ENCODE results near the gene LDLRAD3.

Gene LDLRAD3

DNA sequence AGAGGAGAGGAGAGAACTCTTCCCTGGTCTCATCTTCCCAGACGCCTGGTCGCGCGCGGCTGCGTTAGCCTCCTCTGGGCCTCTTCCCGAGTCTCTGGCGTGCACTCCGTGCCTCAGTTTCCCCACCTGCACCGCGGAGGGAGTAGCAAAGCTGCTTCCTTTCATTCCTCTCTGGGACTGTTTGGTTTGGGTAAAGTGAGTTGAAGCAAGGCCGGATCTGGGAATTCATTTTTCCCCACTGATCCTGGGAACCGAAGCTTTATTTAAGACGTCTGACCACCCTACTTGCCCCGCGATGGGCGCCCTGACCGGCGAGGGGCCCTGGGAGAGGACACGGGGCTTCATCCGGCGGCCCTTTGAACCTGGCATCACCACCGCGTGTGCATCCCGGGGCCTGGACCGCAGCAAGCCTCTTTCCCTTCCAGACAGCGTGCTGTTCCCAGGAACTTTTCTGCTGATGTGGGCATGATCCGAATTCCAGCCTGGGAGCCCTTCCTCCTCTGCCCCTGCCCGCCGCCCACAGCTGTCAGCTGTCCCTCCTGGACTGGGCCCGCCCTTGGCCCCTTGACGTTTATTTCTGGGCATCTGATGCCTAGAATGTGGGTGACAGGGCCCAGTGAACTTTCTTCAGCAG, 758 bp downstream of the LDLRAD3 start:
- peak overlapping the region; percentile 92 for H3K4me3 ChIP-seq (ENCODE audit: low read length)
- H3K9ac ChIP-seq (ENCODE audit: low read depth, low read length) = peak overlapping the region; percentile 91
- H3K36me3 ChIP-seq (ENCODE audit: insufficient read depth, low read length) = no peaks in the 10 kb centered on the region
- H3K9me3 ChIP-seq (replicated peaks; ENCODE audit: low read length) = no peaks in the 10 kb centered on the region
- H3K4me1 ChIP-seq (ENCODE audit: control insufficient read depth, insufficient read depth, low read length) = peaks cover 18% of the 10 kb centered on the region
- H3K27me3 ChIP-seq (ENCODE audit: control insufficient read depth, insufficient read depth, low read length) = no peaks in the 10 kb centered on the region
- H3K4me2 ChIP-seq (ENCODE audit: low read length) = peak overlapping the region; percentile 99

DNA sequence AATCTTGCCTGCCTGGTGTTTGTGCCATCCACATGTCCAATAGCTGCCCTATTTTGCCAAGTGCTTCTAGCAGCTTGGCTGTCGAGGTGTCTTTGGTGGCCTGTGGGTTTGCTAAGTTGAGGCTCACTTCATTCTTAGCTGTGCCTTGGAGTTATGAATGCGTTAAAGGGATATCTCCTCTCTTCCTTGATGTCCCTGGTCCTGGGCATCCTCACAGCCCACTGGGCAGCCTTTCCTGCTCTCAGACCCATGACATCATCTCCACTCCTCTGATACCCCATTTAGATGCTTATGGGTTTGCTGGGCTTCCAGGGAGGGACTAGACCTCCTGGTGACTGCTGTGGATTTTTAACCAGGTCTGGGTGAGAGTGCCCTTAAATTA, 1.3 kb downstream of the LDLRAD3 start:
- H3K9me3 ChIP-seq (replicated peaks; ENCODE audit: low read length) = no peaks in the 10 kb centered on the region
- peak overlapping the region; percentile 91 for H3K9ac ChIP-seq (ENCODE audit: low read depth, low read length)
- H3K4me2 ChIP-seq (ENCODE audit: low read length) = peak overlapping the region; percentile 99
- H3K36me3 ChIP-seq (ENCODE audit: insufficient read depth, low read length) = no peaks in the 10 kb centered on the region
- no peaks in the 10 kb centered on the region for H3K27me3 ChIP-seq (ENCODE audit: control insufficient read depth, insufficient read depth, low read length)
- H3K4me1 ChIP-seq (ENCODE audit: control insufficient read depth, insufficient read depth, low read length) = peaks cover 23% of the 10 kb centered on the region
- peak overlapping the region; percentile 92 for H3K4me3 ChIP-seq (ENCODE audit: low read length)

- Histone ChIP-seq H3K4me1 (ENCODE audit: control insufficient read depth, insufficient read depth, low read length) (peaks cover 27% of the 10 kb centered on the region), H3K4me2 (ENCODE audit: low read length) (no peak overlapping the region), H3K36me3 (ENCODE audit: insufficient read depth, low read length) (no peaks in the 10 kb centered on the region), H3K9ac (ENCODE audit: low read depth, low read length) (no peak overlapping the region), H3K4me3 (ENCODE audit: low read length) (no peak overlapping the region), H3K27me3 (ENCODE audit: control insufficient read depth, insufficient read depth, low read length) (no peaks in the 10 kb centered on the region), H3K9me3 (replicated peaks; ENCODE audit: low read length) (no peaks in the 10 kb centered on the region)
Observed at GRCh38 chr11:35946766-35947165, 2.9 kb downstream of the LDLRAD3 start.

GRCh38 chr11:35947437-35947836, 3.6 kb downstream of the LDLRAD3 start:
- Histone ChIP-seq H3K27me3 (ENCODE audit: control insufficient read depth, insufficient read depth, low read length) (no peaks in the 10 kb centered on the region), H3K4me2 (ENCODE audit: low read length) (no peak overlapping the region), H3K4me1 (ENCODE audit: control insufficient read depth, insufficient read depth, low read length) (peaks cover 32% of the 10 kb centered on the region), H3K4me3 (ENCODE audit: low read length) (no peak overlapping the region), H3K9ac (ENCODE audit: low read depth, low read length) (no peak overlapping the region), H3K9me3 (replicated peaks; ENCODE audit: low read length) (no peaks in the 10 kb centered on the region), H3K36me3 (ENCODE audit: insufficient read depth, low read length) (no peaks in the 10 kb centered on the region)

GRCh38 chr11:35949242-35949641, 5.4 kb downstream of the LDLRAD3 start:
- no peak overlapping the region for H3K4me3 ChIP-seq (ENCODE audit: low read length)
- peaks cover 40% of the 10 kb centered on the region for H3K4me1 ChIP-seq (ENCODE audit: control insufficient read depth, insufficient read depth, low read length)
- no peaks in the 10 kb centered on the region for H3K36me3 ChIP-seq (ENCODE audit: insufficient read depth, low read length)
- H3K27me3 ChIP-seq (ENCODE audit: control insufficient read depth, insufficient read depth, low read length) = no peaks in the 10 kb centered on the region
- H3K9me3 ChIP-seq (replicated peaks; ENCODE audit: low read length) = no peaks in the 10 kb centered on the region
- no peak overlapping the region for H3K9ac ChIP-seq (ENCODE audit: low read depth, low read length)
- H3K4me2 ChIP-seq (ENCODE audit: low read length) = no peak overlapping the region

- H3K9me3 ChIP-seq (replicated peaks; ENCODE audit: low read length) = no peaks in the 10 kb centered on the region
- H3K4me2 ChIP-seq (ENCODE audit: low read length) = no peak overlapping the region
- H3K27me3 ChIP-seq (ENCODE audit: control insufficient read depth, insufficient read depth, low read length) = no peaks in the 10 kb centered on the region
- no peak overlapping the region for H3K9ac ChIP-seq (ENCODE audit: low read depth, low read length)
- no peak overlapping the region for H3K4me3 ChIP-seq (ENCODE audit: low read length)
- no peaks in the 10 kb centered on the region for H3K36me3 ChIP-seq (ENCODE audit: insufficient read depth, low read length)
- H3K4me1 ChIP-seq (ENCODE audit: control insufficient read depth, insufficient read depth, low read length) = peaks cover 39% of the 10 kb centered on the region
Observed at GRCh38 chr11:35950082-35950481, 6.2 kb downstream of the LDLRAD3 start.

- Histone ChIP-seq H3K9ac (ENCODE audit: low read depth, low read length) (no peak overlapping the region), H3K27me3 (ENCODE audit: control insufficient read depth, insufficient read depth, low read length) (no peaks in the 10 kb centered on the region), H3K36me3 (ENCODE audit: insufficient read depth, low read length) (no peaks in the 10 kb centered on the region), H3K4me3 (ENCODE audit: low read length) (no peak overlapping the region), H3K4me1 (ENCODE audit: control insufficient read depth, insufficient read depth, low read length) (peaks cover 34% of the 10 kb centered on the region), H3K9me3 (replicated peaks; ENCODE audit: low read length) (no peaks in the 10 kb centered on the region), H3K4me2 (ENCODE audit: low read length) (no peak overlapping the region)
Observed at GRCh38 chr11:35951680-35952079, 7.8 kb downstream of the LDLRAD3 start.

- Histone ChIP-seq H3K36me3 (ENCODE audit: insufficient read depth, low read length) (no peaks in the 10 kb centered on the region), H3K4me1 (ENCODE audit: control insufficient read depth, insufficient read depth, low read length) (peaks cover 34% of the 10 kb centered on the region), H3K9me3 (replicated peaks; ENCODE audit: low read length) (no peaks in the 10 kb centered on the region), H3K27me3 (ENCODE audit: control insufficient read depth, insufficient read depth, low read length) (no peaks in the 10 kb centered on the region), H3K4me3 (ENCODE audit: low read length) (no peak overlapping the region), H3K9ac (ENCODE audit: low read depth, low read length) (no peak overlapping the region), H3K4me2 (ENCODE audit: low read length) (peak overlapping the region; percentile 56)
Observed at GRCh38 chr11:35953081-35953760, 9.4 kb downstream of the LDLRAD3 start.

GRCh38 chr11:35954205-35954604, 10.3 kb downstream of the LDLRAD3 start:
- Histone ChIP-seq H3K27me3 (ENCODE audit: control insufficient read depth, insufficient read depth, low read length) (no peaks in the 10 kb centered on the region), H3K9me3 (replicated peaks; ENCODE audit: low read length) (no peaks in the 10 kb centered on the region), H3K4me3 (ENCODE audit: low read length) (no peak overlapping the region)

DNA sequence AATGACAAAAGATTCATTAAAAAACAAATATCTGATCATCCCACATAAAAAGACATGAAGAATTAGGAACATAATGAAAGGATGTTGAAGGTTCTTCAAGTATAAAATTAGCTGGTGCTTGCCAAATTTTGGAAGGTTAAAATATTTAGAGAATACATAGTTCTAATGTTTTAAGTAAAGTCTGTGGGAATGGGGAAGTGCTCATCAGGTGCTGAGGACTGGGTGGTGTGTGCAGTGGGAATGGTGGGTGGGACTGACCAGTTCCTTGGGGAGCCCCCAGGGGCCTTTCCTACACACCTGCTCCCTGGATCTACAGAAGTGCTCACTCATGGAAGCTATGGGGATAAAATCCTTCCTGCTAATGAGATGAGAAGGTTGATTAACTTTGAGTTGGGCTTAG, 11.8 kb downstream of the LDLRAD3 start:
- Histone ChIP-seq H3K4me3 (ENCODE audit: low read length) (no peak overlapping the region), H3K9me3 (replicated peaks; ENCODE audit: low read length) (no peaks in the 10 kb centered on the region), H3K36me3 (ENCODE audit: insufficient read depth, low read length) (no peaks in the 10 kb centered on the region), H3K4me1 (ENCODE audit: control insufficient read depth, insufficient read depth, low read length) (peaks cover 25% of the 10 kb centered on the region), H3K27me3 (ENCODE audit: control insufficient read depth, insufficient read depth, low read length) (no peaks in the 10 kb centered on the region), H3K4me2 (ENCODE audit: low read length) (no peak overlapping the region), H3K9ac (ENCODE audit: low read depth, low read length) (no peak overlapping the region)

More at GRCh38 chr11:35954205-35954604, 10.3 kb downstream of the LDLRAD3 start:
- Histone ChIP-seq H3K9ac (ENCODE audit: low read depth, low read length) (no peak overlapping the region), H3K36me3 (ENCODE audit: insufficient read depth, low read length) (no peaks in the 10 kb centered on the region), H3K4me1 (ENCODE audit: control insufficient read depth, insufficient read depth, low read length) (peaks cover 34% of the 10 kb centered on the region), H3K4me2 (ENCODE audit: low read length) (no peak overlapping the region)

DNA sequence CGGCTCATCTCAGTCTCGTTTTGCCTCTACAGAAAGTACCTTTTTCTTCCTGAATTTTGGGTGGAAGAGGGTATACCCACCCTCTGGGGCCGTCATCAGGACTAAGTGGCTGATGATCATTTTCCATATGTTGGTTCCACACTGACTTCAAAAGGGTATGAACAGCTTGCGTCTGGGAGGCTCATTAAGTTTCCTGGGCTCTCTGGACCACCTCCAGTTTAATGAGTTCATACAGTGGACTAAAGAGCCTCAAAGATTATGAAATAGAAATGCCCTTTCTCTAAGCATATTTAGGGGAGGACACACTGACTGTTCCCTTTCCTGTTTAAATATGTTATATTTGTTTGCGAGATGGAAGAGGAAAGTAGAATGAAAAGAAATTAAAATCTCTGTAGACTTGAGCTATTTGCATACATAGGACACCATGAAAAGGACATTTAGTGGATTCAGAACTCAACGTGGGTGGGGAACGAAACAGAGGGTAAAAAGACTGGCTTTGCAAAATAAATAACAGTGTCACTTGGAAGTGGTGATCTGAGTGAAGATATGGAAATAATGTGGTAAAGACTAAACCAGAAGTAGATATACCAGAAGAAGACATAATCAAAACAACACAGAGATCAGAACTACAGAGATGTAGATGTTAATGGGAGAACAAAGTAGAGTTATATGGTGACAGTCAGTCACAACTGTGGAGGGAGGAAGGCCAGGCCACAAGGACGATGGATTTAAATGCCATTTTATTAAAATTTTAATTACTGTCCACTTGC, 18.7 kb downstream of the LDLRAD3 start:
- H3K9ac ChIP-seq (ENCODE audit: low read depth, low read length) = no peak overlapping the region

More for the DNA sequence above, 18.7 kb downstream of the LDLRAD3 start:
- H3K4me1 ChIP-seq (ENCODE audit: control insufficient read depth, insufficient read depth, low read length) = peaks cover 3% of the 10 kb centered on the region
- no peak overlapping the region for H3K4me3 ChIP-seq (ENCODE audit: low read length)
- no peak overlapping the region for H3K4me2 ChIP-seq (ENCODE audit: low read length)
- H3K9me3 ChIP-seq (replicated peaks; ENCODE audit: low read length) = no peaks in the 10 kb centered on the region
- no peaks in the 10 kb centered on the region for H3K36me3 ChIP-seq (ENCODE audit: insufficient read depth, low read length)
- H3K27me3 ChIP-seq (ENCODE audit: control insufficient read depth, insufficient read depth, low read length) = no peaks in the 10 kb centered on the region
